ENCODE data around the gene MYPOP.

DNA sequence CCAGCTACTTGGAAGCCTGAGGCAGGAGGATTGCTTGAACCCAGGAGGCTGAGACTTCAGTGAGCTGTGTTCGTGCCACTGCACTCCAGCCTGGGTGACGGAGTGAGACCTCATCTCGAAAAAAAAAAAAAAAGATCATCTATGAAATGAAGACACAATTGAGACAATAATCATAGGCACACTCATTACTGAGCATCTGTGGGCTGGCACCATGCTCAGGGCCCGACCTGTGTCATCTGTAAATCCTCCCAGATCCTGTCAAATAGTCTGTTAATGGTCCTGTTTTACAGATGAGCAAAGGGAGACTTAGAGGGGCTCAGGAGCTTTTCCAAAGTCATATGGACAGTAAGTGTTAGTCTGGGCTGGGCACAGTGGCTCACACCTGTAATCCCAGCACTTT lies 16.3 kb upstream of the MYPOP start:
- TF ChIP-seq POLR2A (IDR thresholded peaks at IDR 0.05; ENCODE audit: low read depth, low read length): no peak
- TF ChIP-seq, protein P1, sequence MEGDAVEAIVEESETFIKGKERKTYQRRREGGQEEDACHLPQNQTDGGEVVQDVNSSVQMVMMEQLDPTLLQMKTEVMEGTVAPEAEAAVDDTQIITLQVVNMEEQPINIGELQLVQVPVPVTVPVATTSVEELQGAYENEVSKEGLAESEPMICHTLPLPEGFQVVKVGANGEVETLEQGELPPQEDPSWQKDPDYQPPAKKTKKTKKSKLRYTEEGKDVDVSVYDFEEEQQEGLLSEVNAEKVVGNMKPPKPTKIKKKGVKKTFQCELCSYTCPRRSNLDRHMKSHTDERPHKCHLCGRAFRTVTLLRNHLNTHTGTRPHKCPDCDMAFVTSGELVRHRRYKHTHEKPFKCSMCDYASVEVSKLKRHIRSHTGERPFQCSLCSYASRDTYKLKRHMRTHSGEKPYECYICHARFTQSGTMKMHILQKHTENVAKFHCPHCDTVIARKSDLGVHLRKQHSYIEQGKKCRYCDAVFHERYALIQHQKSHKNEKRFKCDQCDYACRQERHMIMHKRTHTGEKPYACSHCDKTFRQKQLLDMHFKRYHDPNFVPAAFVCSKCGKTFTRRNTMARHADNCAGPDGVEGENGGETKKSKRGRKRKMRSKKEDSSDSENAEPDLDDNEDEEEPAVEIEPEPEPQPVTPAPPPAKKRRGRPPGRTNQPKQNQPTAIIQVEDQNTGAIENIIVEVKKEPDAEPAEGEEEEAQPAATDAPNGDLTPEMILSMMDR (IDR thresholded peaks at IDR 0.05; ENCODE audit: extremely low read depth in 1 of 2, insufficient read depth in 1 of 2, low read depth in 1 of 2, low read length in 2 of 2): no peak
- TF ChIP-seq MYC (IDR thresholded peaks at IDR 0.05; ENCODE audit: low read depth, low read length): no peak
- TF ChIP-seq POLR2AphosphoS5 (IDR thresholded peaks at IDR 0.05; ENCODE audit: insufficient read depth, low read depth, low read length): no peak
- no peak for TF ChIP-seq FOS (IDR thresholded peaks at IDR 0.05; ENCODE audit: borderline replicate concordance, insufficient read depth, low read length)
- no peak for TF ChIP-seq JUN (IDR thresholded peaks at IDR 0.05; ENCODE audit: borderline replicate concordance, insufficient read depth, insufficient read length, low read depth)
- no peak for TF ChIP-seq EZH2 (IDR thresholded peaks at IDR 0.05; ENCODE audit: borderline replicate concordance, low read depth, low read length, severe bottlenecking)

Data from endothelial cell of umbilical vein (primary cell).